ENCODE measurements around the gene SPHKAP.

Gene SPHKAP

GRCh38 chr2:228135300-228135699, 46.2 kb downstream of the SPHKAP start:
- H3K27me3 Mint-ChIP-seq: no peaks in the 10 kb centered on the region
- no peak overlapping the region for H3K27ac Mint-ChIP-seq
- no peak for DNase-seq
- H3K4me3 Mint-ChIP-seq: no peak overlapping the region
- peaks cover 2% of the 10 kb centered on the region for H3K9me3 Mint-ChIP-seq
- H3K4me1 Mint-ChIP-seq (ENCODE audit: low read depth): no peaks in the 10 kb centered on the region
- H3K36me3 Mint-ChIP-seq (ENCODE audit: low read depth): no peaks in the 10 kb centered on the region

DNA sequence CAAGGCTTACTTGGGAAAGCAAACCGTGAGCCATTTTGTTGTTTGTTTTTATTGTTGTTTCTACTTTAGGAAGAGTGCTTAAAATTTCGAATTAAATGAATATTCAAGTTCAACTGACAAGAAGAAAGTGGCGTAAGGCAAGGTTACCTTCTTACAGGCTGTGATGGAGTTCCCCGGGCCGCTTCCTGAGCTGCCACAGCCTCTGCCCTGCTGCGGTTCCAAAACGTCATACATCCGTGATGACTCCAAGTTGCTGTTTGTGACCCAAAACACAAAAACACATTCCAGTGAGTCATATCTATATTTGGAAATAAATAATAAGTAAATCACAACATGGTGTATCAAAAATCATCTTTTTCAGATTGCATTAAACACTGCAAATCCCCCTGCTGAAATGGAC, 49.7 kb downstream of the SPHKAP start:
- DNase-seq: no peak
- Mint-ChIP-seq H3K4me1 (ENCODE audit: low read depth) (no peaks in the 10 kb centered on the region), H3K27me3 (no peaks in the 10 kb centered on the region), H3K27ac (no peak overlapping the region), H3K9me3 (no peaks in the 10 kb centered on the region), H3K36me3 (ENCODE audit: low read depth) (no peaks in the 10 kb centered on the region), H3K4me3 (no peak overlapping the region)

DNA sequence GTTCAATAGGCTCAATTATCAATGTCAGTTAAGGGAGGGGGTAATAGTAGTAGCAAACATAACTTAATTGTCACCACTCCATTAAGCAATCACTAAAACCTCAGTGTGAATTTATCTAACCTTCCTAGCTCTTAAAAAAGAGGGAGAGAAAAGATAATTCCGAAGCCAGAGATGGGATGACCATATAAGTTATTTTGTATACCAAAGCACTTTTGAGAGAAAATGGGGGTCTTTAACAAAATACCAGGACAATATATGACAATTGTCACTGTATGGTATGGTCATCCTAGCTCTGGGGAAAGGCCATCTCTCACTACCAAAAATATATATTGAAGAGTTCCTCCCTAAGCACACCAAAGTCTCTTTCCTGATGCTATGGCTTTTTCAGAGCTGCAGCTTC, 55.1 kb downstream of the SPHKAP start:
- no peaks in the 10 kb centered on the region for H3K36me3 Mint-ChIP-seq (ENCODE audit: low read depth)
- DNase-seq: no peak
- H3K4me3 Mint-ChIP-seq: no peak overlapping the region
- no peaks in the 10 kb centered on the region for H3K4me1 Mint-ChIP-seq (ENCODE audit: low read depth)
- H3K27me3 Mint-ChIP-seq: no peaks in the 10 kb centered on the region
- H3K9me3 Mint-ChIP-seq: no peaks in the 10 kb centered on the region
- no peak overlapping the region for H3K27ac Mint-ChIP-seq

- Mint-ChIP-seq H3K27ac (no peak overlapping the region), H3K4me3 (no peak overlapping the region), H3K36me3 (ENCODE audit: low read depth) (no peaks in the 10 kb centered on the region), H3K4me1 (ENCODE audit: low read depth) (no peaks in the 10 kb centered on the region), H3K27me3 (no peaks in the 10 kb centered on the region), H3K9me3 (peaks cover 2% of the 10 kb centered on the region)
- DNase-seq: no peak
These were observed 62.5 kb downstream of the SPHKAP start for GRCh38 chr2:228118940-228119339.

DNA sequence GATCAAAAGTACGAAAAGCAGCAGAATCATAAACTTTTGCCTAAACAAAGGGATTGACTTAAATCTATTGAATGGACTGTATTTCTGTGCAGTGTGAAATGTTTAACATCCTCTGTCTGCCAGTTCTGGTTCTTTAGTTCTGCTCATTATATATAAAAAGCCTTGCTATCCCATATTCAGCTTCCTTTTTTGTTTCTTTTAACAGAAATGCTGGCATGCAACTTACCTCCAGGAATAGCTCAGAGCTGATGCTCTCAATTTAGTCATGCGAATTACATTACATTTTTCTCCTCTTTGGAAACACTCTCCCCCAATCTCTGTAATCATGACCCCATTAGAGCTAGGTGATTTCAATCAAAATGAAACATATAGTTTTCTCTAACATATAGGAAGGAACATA, 73.6 kb downstream of the SPHKAP start:
- Mint-ChIP-seq H3K27me3 (no peaks in the 10 kb centered on the region), H3K27ac (no peak overlapping the region), H3K9me3 (peaks cover 14% of the 10 kb centered on the region), H3K4me1 (ENCODE audit: low read depth) (no peaks in the 10 kb centered on the region), H3K36me3 (ENCODE audit: low read depth) (no peaks in the 10 kb centered on the region), H3K4me3 (no peak overlapping the region)
- DNase-seq: no peak

- Mint-ChIP-seq H3K27ac (no peak overlapping the region), H3K4me1 (ENCODE audit: low read depth) (no peaks in the 10 kb centered on the region), H3K9me3 (peaks cover 17% of the 10 kb centered on the region), H3K4me3 (no peak overlapping the region), H3K36me3 (ENCODE audit: low read depth) (no peaks in the 10 kb centered on the region), H3K27me3 (no peaks in the 10 kb centered on the region)
- no peak for DNase-seq
These were observed 75.8 kb downstream of the SPHKAP start for GRCh38 chr2:228105526-228106250.

- Mint-ChIP-seq H3K9me3 (peaks cover 20% of the 10 kb centered on the region), H3K4me3 (no peak overlapping the region), H3K4me1 (ENCODE audit: low read depth) (no peaks in the 10 kb centered on the region), H3K36me3 (ENCODE audit: low read depth) (no peaks in the 10 kb centered on the region), H3K27ac (no peak overlapping the region), H3K27me3 (no peaks in the 10 kb centered on the region)
- no peak for DNase-seq
These were observed 77.3 kb downstream of the SPHKAP start for GRCh38 chr2:228104215-228104614.

DNA sequence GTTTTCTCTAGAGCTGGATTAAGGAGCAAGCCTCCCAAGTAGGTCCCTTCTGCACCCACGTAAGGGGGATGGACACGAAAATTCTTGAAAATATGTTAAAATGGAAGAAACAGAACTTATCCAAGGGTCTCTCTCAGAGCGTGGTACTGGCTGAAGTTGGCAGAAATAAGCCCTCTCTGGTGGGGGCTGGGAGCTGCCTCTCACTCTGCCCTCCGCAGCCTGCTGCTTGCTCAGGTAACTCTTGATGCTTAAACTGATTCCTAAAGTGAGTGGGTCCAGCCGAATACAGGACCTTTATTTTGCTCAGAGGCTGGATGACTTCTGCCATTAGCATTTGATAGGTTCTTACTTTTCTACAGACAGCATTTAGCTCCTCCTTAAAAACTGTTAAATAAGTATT, 78.1 kb downstream of the SPHKAP start:
- Mint-ChIP-seq H3K4me3 (no peak overlapping the region), H3K27ac (no peak overlapping the region), H3K4me1 (ENCODE audit: low read depth) (no peaks in the 10 kb centered on the region), H3K27me3 (no peaks in the 10 kb centered on the region), H3K9me3 (peaks cover 20% of the 10 kb centered on the region), H3K36me3 (ENCODE audit: low read depth) (no peaks in the 10 kb centered on the region)
- no peak for DNase-seq

- DNase-seq: no peak
- H3K36me3 Mint-ChIP-seq (ENCODE audit: low read depth): no peaks in the 10 kb centered on the region
- H3K4me1 Mint-ChIP-seq (ENCODE audit: low read depth): no peaks in the 10 kb centered on the region
- peaks cover 20% of the 10 kb centered on the region for H3K9me3 Mint-ChIP-seq
- no peaks in the 10 kb centered on the region for H3K27me3 Mint-ChIP-seq
- no peak overlapping the region for H3K4me3 Mint-ChIP-seq
- H3K27ac Mint-ChIP-seq: no peak overlapping the region
These were observed 78.5 kb downstream of the SPHKAP start for GRCh38 chr2:228102949-228103348.

GRCh38 chr2:228094377-228094921, 87.0 kb downstream of the SPHKAP start:
- Mint-ChIP-seq H3K36me3 (ENCODE audit: low read depth) (no peaks in the 10 kb centered on the region), H3K27ac (no peak overlapping the region), H3K4me3 (no peak overlapping the region), H3K4me1 (ENCODE audit: low read depth) (no peaks in the 10 kb centered on the region), H3K27me3 (no peaks in the 10 kb centered on the region), H3K9me3 (peaks cover 8% of the 10 kb centered on the region)
- no peak for DNase-seq

DNA sequence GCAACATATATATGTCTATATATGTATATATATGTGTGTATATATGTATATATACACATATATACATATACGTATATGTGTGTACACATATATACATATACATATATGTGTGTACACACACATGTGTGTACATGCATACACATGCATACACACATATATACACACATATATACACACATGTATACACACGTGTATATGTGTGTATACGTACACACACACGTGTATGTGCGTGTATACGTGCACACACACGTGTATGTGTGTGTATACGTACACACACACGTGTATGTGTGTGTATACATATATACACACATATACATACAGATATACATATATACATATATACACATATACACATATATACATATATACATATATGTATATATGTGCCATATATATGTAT, 89.4 kb downstream of the SPHKAP start:
- no peak overlapping the region for H3K4me3 Mint-ChIP-seq
- H3K9me3 Mint-ChIP-seq: peaks cover 11% of the 10 kb centered on the region
- H3K4me1 Mint-ChIP-seq (ENCODE audit: low read depth): no peaks in the 10 kb centered on the region
- H3K36me3 Mint-ChIP-seq (ENCODE audit: low read depth): no peaks in the 10 kb centered on the region
- no peak for DNase-seq
- H3K27ac Mint-ChIP-seq: no peak overlapping the region
- H3K27me3 Mint-ChIP-seq: no peaks in the 10 kb centered on the region

DNA sequence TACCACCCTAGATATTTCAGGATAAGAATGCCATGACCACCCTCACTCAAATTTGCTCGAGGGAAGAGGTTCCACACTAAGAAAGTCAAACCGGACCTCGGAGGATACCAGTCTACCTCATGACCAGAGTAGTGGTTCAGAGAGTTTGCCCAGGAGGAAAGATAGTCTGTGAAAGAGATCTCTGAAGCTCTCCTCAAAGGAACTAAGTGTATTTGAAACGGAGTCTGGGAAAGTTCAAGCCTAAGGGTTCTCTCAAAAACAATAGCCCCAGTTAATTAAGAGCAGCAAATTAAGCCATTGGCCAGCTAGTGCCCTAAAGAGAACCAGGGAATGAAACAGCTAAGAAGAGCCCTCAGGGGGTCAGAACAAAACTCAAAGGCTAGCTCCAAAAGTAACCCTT, 94.9 kb downstream of the SPHKAP start:
- Mint-ChIP-seq H3K27ac (no peak overlapping the region), H3K4me3 (no peak overlapping the region), H3K36me3 (ENCODE audit: low read depth) (no peaks in the 10 kb centered on the region), H3K9me3 (peaks cover 15% of the 10 kb centered on the region), H3K4me1 (ENCODE audit: low read depth) (no peaks in the 10 kb centered on the region), H3K27me3 (no peaks in the 10 kb centered on the region)
- no peak for DNase-seq

GRCh38 chr2:228084717-228085116, 96.8 kb downstream of the SPHKAP start:
- H3K36me3 Mint-ChIP-seq (ENCODE audit: low read depth): no peaks in the 10 kb centered on the region
- H3K9me3 Mint-ChIP-seq: peaks cover 11% of the 10 kb centered on the region
- DNase-seq: no peak
- no peaks in the 10 kb centered on the region for H3K4me1 Mint-ChIP-seq (ENCODE audit: low read depth)
- H3K27me3 Mint-ChIP-seq: no peaks in the 10 kb centered on the region
- no peak overlapping the region for H3K27ac Mint-ChIP-seq
- H3K4me3 Mint-ChIP-seq: no peak overlapping the region

DNA sequence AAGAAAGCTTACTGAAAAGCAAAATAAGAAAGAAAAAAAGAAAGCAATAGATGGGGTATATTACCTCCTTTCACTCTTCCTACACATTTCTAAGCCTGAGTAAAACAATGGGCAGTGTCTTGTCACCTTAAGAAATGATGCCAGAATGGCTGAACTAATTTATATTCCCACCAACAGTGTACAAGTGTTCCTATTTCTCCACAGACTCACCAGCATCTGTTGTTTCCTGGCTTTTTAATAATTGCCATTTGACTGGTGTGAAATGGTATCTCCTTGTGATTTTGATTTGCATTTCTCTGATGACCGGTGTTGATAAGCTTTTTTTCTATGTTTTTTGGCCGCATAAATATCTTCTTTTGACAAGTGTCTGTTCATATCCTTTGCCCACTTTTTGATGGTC, 98.4 kb downstream of the SPHKAP start:
- H3K27ac Mint-ChIP-seq: no peak overlapping the region
- no peak for DNase-seq
- H3K9me3 Mint-ChIP-seq: peaks cover 7% of the 10 kb centered on the region
- no peaks in the 10 kb centered on the region for H3K36me3 Mint-ChIP-seq (ENCODE audit: low read depth)
- no peak overlapping the region for H3K4me3 Mint-ChIP-seq
- no peaks in the 10 kb centered on the region for H3K27me3 Mint-ChIP-seq
- no peaks in the 10 kb centered on the region for H3K4me1 Mint-ChIP-seq (ENCODE audit: low read depth)

DNA sequence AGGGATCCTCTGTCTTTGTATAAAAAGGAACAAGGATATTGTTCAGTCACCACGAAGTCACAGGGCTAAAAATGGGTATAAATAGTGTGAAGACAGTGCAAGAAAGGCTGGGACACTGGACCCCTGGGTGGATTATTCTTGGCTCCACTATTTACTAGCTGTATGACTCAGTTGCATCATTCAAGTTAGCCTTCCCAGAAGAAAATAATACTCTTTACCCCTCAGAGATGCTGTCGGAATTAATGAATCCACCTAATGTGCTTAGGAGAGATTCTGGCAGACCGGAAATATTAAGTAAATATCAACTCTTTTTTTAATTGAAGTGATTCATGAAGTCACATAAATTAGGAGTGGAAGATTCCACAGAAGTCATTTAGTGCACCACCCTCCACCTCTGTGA, 98.9 kb downstream of the SPHKAP start:
- H3K4me1 Mint-ChIP-seq (ENCODE audit: low read depth): no peaks in the 10 kb centered on the region
- no peak overlapping the region for H3K27ac Mint-ChIP-seq
- H3K9me3 Mint-ChIP-seq: peaks cover 7% of the 10 kb centered on the region
- H3K4me3 Mint-ChIP-seq: no peak overlapping the region
- no peaks in the 10 kb centered on the region for H3K36me3 Mint-ChIP-seq (ENCODE audit: low read depth)
- no peaks in the 10 kb centered on the region for H3K27me3 Mint-ChIP-seq
- no peak for DNase-seq

DNA sequence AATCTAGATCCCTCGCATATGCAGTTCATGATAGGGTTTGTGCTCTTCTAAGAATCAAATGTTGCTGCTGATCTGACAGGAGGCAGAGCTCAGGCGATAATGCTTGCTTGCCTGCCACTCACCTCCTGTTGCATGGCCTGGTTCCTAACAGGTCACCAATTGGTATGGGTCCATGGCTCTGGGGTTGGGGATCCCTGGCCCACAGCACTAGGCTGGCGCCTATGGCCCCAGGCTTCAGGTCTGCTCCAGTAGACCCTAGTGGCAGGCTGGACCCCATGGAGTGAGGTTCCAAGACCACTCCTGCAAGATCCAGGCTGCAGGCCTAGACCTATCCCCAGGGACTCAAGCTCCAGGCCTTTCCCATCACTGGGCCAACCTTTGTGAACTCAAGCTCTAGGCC, 102.3 kb downstream of the SPHKAP start:
- Mint-ChIP-seq H3K9me3 (peaks cover 7% of the 10 kb centered on the region), H3K27me3 (no peaks in the 10 kb centered on the region), H3K4me3 (no peak overlapping the region), H3K27ac (no peak overlapping the region), H3K36me3 (ENCODE audit: low read depth) (no peaks in the 10 kb centered on the region), H3K4me1 (ENCODE audit: low read depth) (no peaks in the 10 kb centered on the region)
- DNase-seq: no peak
